ENCODE results near the gene GRIN2B.

- no peak for TF ChIP-seq POLR2A (IDR thresholded peaks at IDR 0.05)
- TF ChIP-seq POLR2AphosphoS5 (IDR thresholded peaks at IDR 0.05; ENCODE audit: insufficient read depth in 1 of 2, low read depth in 1 of 2) = no peak
- no peak for TF ChIP-seq CTCF (IDR thresholded peaks at IDR 0.05)
Observed at GRCh38 chr12:13957576-13957975, 23.8 kb downstream of the GRIN2B start.
